ENCODE results near the gene NDFIP1. TPM values are rescaled to one million over a fixed set of nuclear protein-coding genes. Genes with fewer than 3 reads are reported as not detected.

The NDFIP1 gene
- total RNA-seq, 6 donors from 2014 or later = 66.9 to 212 (median 108) TPM

GRCh38 chr5:142091012-142091411 is 17.6 kb upstream of the NDFIP1 start:
- Histone ChIP-seq H3K4me3 (no peak overlapping the region), H3K36me3 (no peaks in the 10 kb centered on the region), H3K9me3 (no peaks in the 10 kb centered on the region), H3K4me1 (peaks cover 3 to 18% (median 9%) of the 10 kb centered on the region in 4 donors), H3K27ac (no peak overlapping the region), H3K27me3 (no peaks in the 10 kb centered on the region)
- WGBS, 2 donors = 82 to 87% methylated on average over 1 of the region's 1 CpG
- TF ChIP-seq EP300 (IDR thresholded peaks at IDR 0.05) = no peak
- TF ChIP-seq CTCF (IDR thresholded peaks at IDR 0.05) = no peak
- TF ChIP-seq POLR2AphosphoS5 (IDR thresholded peaks at IDR 0.05) = no peak
- no peak for TF ChIP-seq POLR2A (IDR thresholded peaks at IDR 0.05)
- DNase-seq = no peak
- ATAC-seq (ENCODE audit: low FRiP score in 2 of 2) = no peak

DNA sequence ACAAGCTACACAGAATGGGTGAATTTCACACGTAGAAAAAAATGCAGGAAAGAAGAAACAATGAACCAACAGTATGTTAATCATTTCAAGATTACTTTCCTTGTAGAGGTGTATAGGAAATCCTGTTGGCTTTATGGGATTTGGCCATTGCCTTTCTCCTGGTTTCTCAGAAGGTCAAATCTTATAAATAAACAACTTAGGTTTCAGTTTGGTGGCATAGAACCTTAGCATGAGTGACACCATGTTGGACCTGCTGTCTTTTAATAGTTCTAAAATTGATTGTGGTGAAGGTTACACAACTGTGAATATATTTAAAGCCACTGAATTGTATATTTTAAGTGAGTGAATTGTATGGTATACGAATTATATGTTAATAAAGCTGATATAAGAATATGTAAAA is 16.7 kb upstream of the NDFIP1 start:
- ATAC-seq (ENCODE audit: low FRiP score in 2 of 2) (no peak), DNase-seq (no peak)
- whole genome bisulfite sequencing, 2 donors = 20 to 46% methylated on average over 2 of the region's 2 CpGs
- no peak overlapping the region for H3K27ac ChIP-seq
- no peaks in the 10 kb centered on the region for H3K27me3 ChIP-seq
- peaks cover 3 to 18% (median 9%) of the 10 kb centered on the region in 4 donors for H3K4me1 ChIP-seq
- H3K36me3 ChIP-seq = no peaks in the 10 kb centered on the region
- TF ChIP-seq POLR2A (IDR thresholded peaks at IDR 0.05) = no peak
- no peak for TF ChIP-seq CTCF (IDR thresholded peaks at IDR 0.05)
- H3K4me3 ChIP-seq = no peak overlapping the region
- H3K9me3 ChIP-seq = no peaks in the 10 kb centered on the region

DNA sequence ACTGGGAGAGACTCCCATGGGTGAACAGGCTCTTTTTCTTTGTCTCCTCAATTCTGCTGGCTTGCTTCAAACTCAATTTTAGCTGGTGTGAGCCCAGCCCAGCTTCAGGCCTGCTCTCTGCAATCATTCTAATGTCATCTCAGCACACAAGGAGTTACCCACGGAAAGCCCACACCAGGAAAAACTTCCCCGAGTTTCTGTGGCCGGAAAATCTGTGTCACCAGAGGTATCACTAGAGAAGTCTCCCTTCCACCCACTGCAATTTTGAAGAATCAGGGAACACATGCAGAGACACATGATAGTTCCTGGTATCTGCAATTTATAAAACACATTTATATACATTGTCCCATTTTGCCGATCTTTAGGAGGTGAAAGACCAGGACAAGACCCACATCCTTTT is 13.5 kb upstream of the NDFIP1 start:
- TF ChIP-seq POLR2A (IDR thresholded peaks at IDR 0.05) (no peak), EP300 (IDR thresholded peaks at IDR 0.05) (no peak), POLR2AphosphoS5 (IDR thresholded peaks at IDR 0.05) (no peak), CTCF (IDR thresholded peaks at IDR 0.05) (no peak)
- H3K27me3 ChIP-seq = no peaks in the 10 kb centered on the region
- 45 to 57% methylated on average over 4 of the region's 4 CpGs for WGBS, 2 donors
- H3K27ac ChIP-seq = peak overlapping the region in 2 of 4 donors; percentile 6 to 38
- H3K4me3 ChIP-seq = no peak overlapping the region
- H3K9me3 ChIP-seq = no peaks in the 10 kb centered on the region
- no peak for DNase-seq
- no peaks in the 10 kb centered on the region for H3K36me3 ChIP-seq
- H3K4me1 ChIP-seq = peaks cover 0 to 11% (median 8%) of the 10 kb centered on the region in 4 donors
- ATAC-seq (ENCODE audit: low FRiP score in 2 of 2) = no peak

DNA sequence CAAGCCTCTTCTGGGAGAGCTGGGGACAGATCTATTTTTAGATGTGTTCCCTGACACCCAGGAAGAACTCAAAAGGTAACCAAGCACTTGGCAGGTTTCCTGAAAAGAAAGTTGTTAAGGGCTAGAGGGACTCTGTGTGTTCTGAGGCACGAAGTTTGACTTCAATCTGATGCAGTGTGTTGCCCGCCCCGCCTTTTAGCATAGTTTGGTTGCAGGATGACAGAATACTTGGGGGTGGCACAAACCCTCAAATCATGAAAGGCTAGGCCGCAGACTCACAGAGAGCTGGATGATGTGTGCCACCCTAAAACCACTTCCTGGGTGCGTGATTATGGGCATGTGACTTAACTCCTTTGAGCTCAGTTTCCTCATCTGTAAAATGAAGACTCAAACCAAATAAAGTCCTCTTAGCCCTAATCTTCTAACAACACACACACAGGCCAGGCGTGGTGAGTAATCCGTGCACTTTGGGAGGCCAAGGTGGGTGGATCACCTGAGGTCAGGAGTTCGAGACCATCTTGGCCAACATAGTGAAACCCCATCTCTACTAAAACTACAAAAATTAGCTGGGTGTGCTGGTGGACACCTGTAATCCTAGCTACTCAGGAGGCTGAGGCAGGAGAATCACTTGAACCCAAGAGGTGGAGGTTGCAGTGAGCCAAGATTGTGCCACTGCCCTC is 12.8 kb upstream of the NDFIP1 start:
- no peak for TF ChIP-seq POLR2A (IDR thresholded peaks at IDR 0.05)
- TF ChIP-seq POLR2AphosphoS5 (IDR thresholded peaks at IDR 0.05) = peak in 1 of 2 donors; percentile 22
- TF ChIP-seq EP300 (IDR thresholded peaks at IDR 0.05) = peak in 1 of 4 donors; percentile 3

DNA sequence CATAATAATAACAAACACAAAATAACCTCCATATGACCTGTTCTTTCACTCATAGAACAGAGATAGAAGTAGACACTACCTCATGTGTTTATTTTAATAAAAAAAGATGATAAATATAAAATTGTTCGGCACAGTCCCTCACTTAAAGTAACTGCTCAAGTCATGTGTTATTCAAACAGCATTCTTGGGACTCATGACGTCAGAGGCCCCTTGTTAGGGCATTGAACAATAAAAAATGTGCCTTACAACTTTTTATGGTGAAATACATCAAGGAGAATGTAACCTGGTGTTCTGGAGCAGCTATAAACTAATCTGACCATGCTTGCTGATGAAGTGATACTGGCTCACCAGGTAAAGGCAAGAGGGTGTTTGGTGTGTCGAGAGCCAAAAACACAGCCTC is 12.2 kb upstream of the NDFIP1 start:
- DNase-seq = no peak
- 70 to 71% methylated on average over 3 of the region's 3 CpGs for WGBS, 2 donors
- no peak for ATAC-seq (ENCODE audit: low FRiP score in 2 of 2)

More for the DNA sequence above, 12.8 kb upstream of the NDFIP1 start:
- no peaks in the 10 kb centered on the region for H3K27me3 ChIP-seq
- H3K36me3 ChIP-seq = no peaks in the 10 kb centered on the region
- H3K9me3 ChIP-seq = no peaks in the 10 kb centered on the region
- peaks cover 0 to 11% (median 8%) of the 10 kb centered on the region in 4 donors for H3K4me1 ChIP-seq
- 60 to 77% methylated on average over 8 of the region's 8 CpGs for WGBS, 2 donors
- no peak overlapping the region for H3K4me3 ChIP-seq
- peak; percentile 45 to 78 for ATAC-seq (ENCODE audit: low FRiP score in 2 of 2)
- peak in 1 of 2 donors; percentile 67 for DNase-seq
- H3K27ac ChIP-seq = peak overlapping the region in 1 of 4 donors; percentile 38

More for the DNA sequence above, 12.2 kb upstream of the NDFIP1 start:
- H3K4me1 ChIP-seq = peaks cover 0 to 11% (median 8%) of the 10 kb centered on the region in 4 donors
- H3K9me3 ChIP-seq = no peaks in the 10 kb centered on the region
- TF ChIP-seq CTCF (IDR thresholded peaks at IDR 0.05) (no peak), POLR2A (IDR thresholded peaks at IDR 0.05) (no peak), POLR2AphosphoS5 (IDR thresholded peaks at IDR 0.05) (no peak)
- H3K27ac ChIP-seq = peak overlapping the region in 1 of 4 donors; percentile 38
- H3K4me3 ChIP-seq = no peak overlapping the region
- H3K36me3 ChIP-seq = no peaks in the 10 kb centered on the region
- H3K27me3 ChIP-seq = no peaks in the 10 kb centered on the region
